ENCODE data around the gene SLC37A2.
"Not testable (repeated sequence)": the region's sequence is repeated elsewhere in the genome, so short reads cannot be mapped to it uniquely, and the experiment has no call there.

SLC37A2 gene

GRCh38 chr11:125088123-125088522, 25.0 kb downstream of the SLC37A2 start:
- Histone ChIP-seq H3K4me1 (ENCODE audit: control insufficient read depth in 1 of 2, insufficient read depth in 2 of 2, low read length in 2 of 2) (peaks cover 4 to 5% of the 10 kb centered on the region in 2 experiments), H3K79me2 (ENCODE audit: control insufficient read depth, insufficient read depth, low read length, poor library complexity) (no peaks in the 10 kb centered on the region)

GRCh38 chr11:125088576-125089455, 25.7 kb downstream of the SLC37A2 start:
- Histone ChIP-seq H3K14ac (ENCODE audit: low read length) (no peak overlapping the region), H4K8ac (ENCODE audit: low read depth, low read length) (no peak overlapping the region), H3K27ac (ENCODE audit: low read depth, low read length) (no peak overlapping the region), H2BK12ac (ENCODE audit: low read length) (no peak overlapping the region), H3K36me3 (ENCODE audit: control insufficient read depth in 1 of 2, insufficient read depth in 2 of 2, low read length in 2 of 2) (no peaks in the 10 kb centered on the region), H3K18ac (ENCODE audit: low read length) (no peak overlapping the region), H2BK5ac (ENCODE audit: low read depth, low read length, poor library complexity) (no peak overlapping the region), H2AK5ac (ENCODE audit: low read length) (no peak overlapping the region), H4K91ac (ENCODE audit: low read depth, low read length) (no peak overlapping the region), H3K4me2 (ENCODE audit: low read length) (no peak overlapping the region), H2BK120ac (ENCODE audit: insufficient read depth, low read length, poor library complexity) (no peak overlapping the region), H4K12ac (ENCODE audit: low read depth, low read length) (no peak overlapping the region), H2AFZ (ENCODE audit: insufficient read depth, low read length, poor library complexity) (no peak overlapping the region), H3K79me2 (ENCODE audit: control insufficient read depth, insufficient read depth, low read length, poor library complexity) (no peaks in the 10 kb centered on the region), H3K9me3 (ENCODE audit: insufficient read depth, low read depth, low read length) (no peaks in the 10 kb centered on the region), H3K4ac (ENCODE audit: low read depth, low read length) (no peak overlapping the region), H3K4me1 (ENCODE audit: control insufficient read depth in 1 of 2, insufficient read depth in 2 of 2, low read length in 2 of 2) (peaks cover 4 to 5% of the 10 kb centered on the region in 2 experiments), H3K23ac (ENCODE audit: low read length) (no peak overlapping the region), H3K9ac (ENCODE audit: low read length) (no peak overlapping the region), H3K79me1 (ENCODE audit: low read length) (no peaks in the 10 kb centered on the region), H3K27me3 (ENCODE audit: insufficient read depth, low read length) (no peaks in the 10 kb centered on the region), H3K4me3 (ENCODE audit: low read depth, low read length) (no peak overlapping the region)
- no peak for DNase-seq
- no CpG with 5 or more reads among the region's 20 CpGs for WGBS (ENCODE audit: extremely low coverage, insufficient coverage, insufficient read length)

More at GRCh38 chr11:125088123-125088522, 25.0 kb downstream of the SLC37A2 start:
- H4K91ac ChIP-seq (ENCODE audit: low read depth, low read length) = no peak overlapping the region
- H4K8ac ChIP-seq (ENCODE audit: low read depth, low read length) = no peak overlapping the region
- no peaks in the 10 kb centered on the region for H3K9me3 ChIP-seq (ENCODE audit: insufficient read depth, low read depth, low read length)
- H2BK12ac ChIP-seq (ENCODE audit: low read length) = no peak overlapping the region
- no peak overlapping the region for H3K4me3 ChIP-seq (ENCODE audit: low read depth, low read length)
- H3K9ac ChIP-seq (ENCODE audit: low read length) = no peak overlapping the region
- no peak overlapping the region for H3K4me2 ChIP-seq (ENCODE audit: low read length)
- H3K36me3 ChIP-seq (ENCODE audit: control insufficient read depth in 1 of 2, insufficient read depth in 2 of 2, low read length in 2 of 2) = no peaks in the 10 kb centered on the region
- H2AFZ ChIP-seq (ENCODE audit: insufficient read depth, low read length, poor library complexity) = no peak overlapping the region
- H3K14ac ChIP-seq (ENCODE audit: low read length) = no peak overlapping the region
- H3K27me3 ChIP-seq (ENCODE audit: insufficient read depth, low read length) = no peaks in the 10 kb centered on the region
- no peak for DNase-seq
- no peak overlapping the region for H3K18ac ChIP-seq (ENCODE audit: low read length)
- no peak overlapping the region for H3K23ac ChIP-seq (ENCODE audit: low read length)
- H3K79me1 ChIP-seq (ENCODE audit: low read length) = no peaks in the 10 kb centered on the region
- no peak overlapping the region for H2BK120ac ChIP-seq (ENCODE audit: insufficient read depth, low read length, poor library complexity)
- no peak overlapping the region for H4K12ac ChIP-seq (ENCODE audit: low read depth, low read length)
- H2BK5ac ChIP-seq (ENCODE audit: low read depth, low read length, poor library complexity) = no peak overlapping the region
- H3K27ac ChIP-seq (ENCODE audit: low read depth, low read length) = no peak overlapping the region
- no peak overlapping the region for H2AK5ac ChIP-seq (ENCODE audit: low read length)
- no CpG with 5 or more reads among the region's 2 CpGs for WGBS (ENCODE audit: extremely low coverage, insufficient coverage, insufficient read length)
- no peak overlapping the region for H3K4ac ChIP-seq (ENCODE audit: low read depth, low read length)

- H3K4me3 ChIP-seq (ENCODE audit: low read depth, low read length); H3K9ac ChIP-seq (ENCODE audit: low read length); H3K4ac ChIP-seq (ENCODE audit: low read depth, low read length); H3K27me3 ChIP-seq (ENCODE audit: insufficient read depth, low read length); H2AFZ ChIP-seq (ENCODE audit: insufficient read depth, low read length, poor library complexity); H3K9me3 ChIP-seq (ENCODE audit: insufficient read depth, low read depth, low read length); H2BK5ac ChIP-seq (ENCODE audit: low read depth, low read length, poor library complexity); H3K18ac ChIP-seq (ENCODE audit: low read length); H3K79me1 ChIP-seq (ENCODE audit: low read length); H4K8ac ChIP-seq (ENCODE audit: low read depth, low read length); H4K12ac ChIP-seq (ENCODE audit: low read depth, low read length); H3K27ac ChIP-seq (ENCODE audit: low read depth, low read length); H2BK120ac ChIP-seq (ENCODE audit: insufficient read depth, low read length, poor library complexity); H3K4me2 ChIP-seq (ENCODE audit: low read length); DNase-seq; H3K36me3 ChIP-seq (ENCODE audit: control insufficient read depth in 1 of 2, insufficient read depth in 2 of 2, low read length in 2 of 2); H2BK12ac ChIP-seq (ENCODE audit: low read length); H2AK5ac ChIP-seq (ENCODE audit: low read length); H4K91ac ChIP-seq (ENCODE audit: low read depth, low read length); H3K23ac ChIP-seq (ENCODE audit: low read length); H3K14ac ChIP-seq (ENCODE audit: low read length); H3K79me2 ChIP-seq (ENCODE audit: control insufficient read depth, insufficient read depth, low read length, poor library complexity); H3K4me1 ChIP-seq (ENCODE audit: control insufficient read depth in 1 of 2, insufficient read depth in 2 of 2, low read length in 2 of 2): not testable (repeated sequence)
- WGBS (ENCODE audit: extremely low coverage, insufficient coverage, insufficient read length) = no CpG with 5 or more reads among the region's 31 CpGs
Observed at GRCh38 chr11:125089481-125089880, 26.4 kb downstream of the SLC37A2 start.

DNA sequence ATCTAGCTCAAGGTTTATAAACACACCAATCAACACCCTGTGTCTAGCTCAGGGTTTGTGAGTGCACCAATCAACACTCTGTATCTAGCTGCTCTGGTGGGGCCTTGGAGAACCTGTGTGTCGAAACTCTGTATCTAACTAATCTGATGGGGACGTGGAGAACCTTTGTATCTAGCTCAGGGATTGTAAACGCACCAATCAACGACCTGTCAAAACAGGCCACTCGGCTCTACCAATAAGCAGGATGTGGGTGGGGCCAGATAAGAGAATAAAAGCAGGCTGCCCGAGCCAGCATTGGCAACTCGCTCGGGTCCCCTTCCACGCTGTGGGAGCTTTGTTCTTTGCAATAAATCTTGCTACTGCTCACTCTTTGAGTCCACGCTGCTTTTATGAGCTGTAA, 27.0 kb downstream of the SLC37A2 start:
- H4K91ac ChIP-seq (ENCODE audit: low read depth, low read length); H3K79me2 ChIP-seq (ENCODE audit: control insufficient read depth, insufficient read depth, low read length, poor library complexity); H3K27me3 ChIP-seq (ENCODE audit: insufficient read depth, low read length); H3K14ac ChIP-seq (ENCODE audit: low read length); H2BK5ac ChIP-seq (ENCODE audit: low read depth, low read length, poor library complexity); H3K36me3 ChIP-seq (ENCODE audit: control insufficient read depth in 1 of 2, insufficient read depth in 2 of 2, low read length in 2 of 2); DNase-seq; H3K4me2 ChIP-seq (ENCODE audit: low read length); H3K79me1 ChIP-seq (ENCODE audit: low read length); H3K4me3 ChIP-seq (ENCODE audit: low read depth, low read length); H2AK5ac ChIP-seq (ENCODE audit: low read length); H3K23ac ChIP-seq (ENCODE audit: low read length); H4K8ac ChIP-seq (ENCODE audit: low read depth, low read length); H3K27ac ChIP-seq (ENCODE audit: low read depth, low read length); H2BK12ac ChIP-seq (ENCODE audit: low read length); H2AFZ ChIP-seq (ENCODE audit: insufficient read depth, low read length, poor library complexity); H2BK120ac ChIP-seq (ENCODE audit: insufficient read depth, low read length, poor library complexity); H3K4me1 ChIP-seq (ENCODE audit: control insufficient read depth in 1 of 2, insufficient read depth in 2 of 2, low read length in 2 of 2); H4K12ac ChIP-seq (ENCODE audit: low read depth, low read length); H3K9ac ChIP-seq (ENCODE audit: low read length); H3K4ac ChIP-seq (ENCODE audit: low read depth, low read length); H3K18ac ChIP-seq (ENCODE audit: low read length); H3K9me3 ChIP-seq (ENCODE audit: insufficient read depth, low read depth, low read length): not testable (repeated sequence)
- no CpG with 5 or more reads among the region's 10 CpGs for WGBS (ENCODE audit: extremely low coverage, insufficient coverage, insufficient read length)

All from trophoblast cell (in vitro differentiated cells and primary cell).